ENCODE data around the gene DOCK2. TPM values are rescaled to one million over a fixed set of nuclear protein-coding genes. Genes with fewer than 3 reads are reported as not detected.

Gene DOCK2
- total RNA-seq, 1 donor from 2014 or later, result 0.17 TPM

DNA sequence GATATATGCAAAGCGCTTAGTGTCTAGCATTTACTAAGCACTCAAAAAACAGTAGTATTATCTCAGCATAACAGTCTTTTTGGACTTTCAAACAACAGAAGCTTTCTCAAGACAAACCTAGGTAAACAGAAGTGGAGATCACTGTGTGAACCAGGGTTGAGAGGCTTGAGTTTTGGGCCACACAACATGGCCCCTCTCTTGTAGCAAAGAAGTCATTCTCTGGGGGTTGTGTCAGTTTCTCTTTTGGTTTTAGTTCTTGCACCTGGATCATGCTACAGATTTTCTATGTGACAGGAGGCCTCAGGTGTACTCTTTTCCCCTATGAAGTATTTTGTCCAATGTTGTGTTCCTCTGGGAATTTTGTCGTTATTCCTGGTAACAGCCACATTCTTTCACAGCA, 313.3 kb downstream of the DOCK2 start:
- no peak for DNase-seq

DNA sequence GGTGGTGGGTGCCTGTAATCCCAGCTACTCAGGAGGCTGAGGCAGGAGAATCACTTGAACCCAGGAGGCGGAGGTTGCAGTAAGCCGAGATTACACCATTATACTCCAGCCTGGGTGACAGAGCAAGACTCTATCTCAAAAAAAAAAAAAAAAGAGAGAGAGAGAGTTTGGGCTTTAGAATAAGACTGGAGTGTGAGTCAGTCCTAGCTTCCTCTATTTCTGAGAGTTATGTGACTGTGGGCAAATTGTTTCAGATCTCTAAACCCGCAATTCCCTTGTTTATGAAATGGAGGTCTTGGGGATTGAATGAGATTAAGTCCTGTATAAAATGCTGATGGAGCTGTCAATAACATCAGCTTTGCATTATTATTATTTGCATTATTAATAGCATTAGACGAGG, 316.1 kb downstream of the DOCK2 start:
- peak; percentile 42 for DNase-seq

- no peak for DNase-seq
These were observed 317.7 kb downstream of the DOCK2 start for GRCh38 chr5:169954786-169955185.

DNA sequence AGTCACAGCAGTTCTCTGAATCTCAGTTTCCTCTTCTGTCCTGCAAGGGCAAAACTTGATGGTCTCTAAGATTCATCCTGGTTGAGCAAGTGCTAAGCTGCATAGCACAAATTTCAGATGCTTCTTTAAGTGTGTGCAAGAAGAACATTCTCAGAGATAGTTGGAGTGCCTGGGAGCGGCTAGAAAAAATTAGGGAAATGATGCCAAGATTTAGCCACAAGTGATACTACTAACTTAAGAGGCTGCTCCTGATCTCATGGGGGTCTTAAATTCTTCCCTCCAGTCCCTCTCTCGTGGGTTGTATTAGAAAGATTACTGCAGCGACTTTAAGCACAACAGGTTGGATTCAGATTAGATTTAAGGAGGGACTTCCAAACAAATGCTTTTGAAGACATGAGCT, 319.1 kb downstream of the DOCK2 start:
- no peak for DNase-seq

GRCh38 chr5:169956756-169957155, 319.7 kb downstream of the DOCK2 start:
- no peak for DNase-seq

DNA sequence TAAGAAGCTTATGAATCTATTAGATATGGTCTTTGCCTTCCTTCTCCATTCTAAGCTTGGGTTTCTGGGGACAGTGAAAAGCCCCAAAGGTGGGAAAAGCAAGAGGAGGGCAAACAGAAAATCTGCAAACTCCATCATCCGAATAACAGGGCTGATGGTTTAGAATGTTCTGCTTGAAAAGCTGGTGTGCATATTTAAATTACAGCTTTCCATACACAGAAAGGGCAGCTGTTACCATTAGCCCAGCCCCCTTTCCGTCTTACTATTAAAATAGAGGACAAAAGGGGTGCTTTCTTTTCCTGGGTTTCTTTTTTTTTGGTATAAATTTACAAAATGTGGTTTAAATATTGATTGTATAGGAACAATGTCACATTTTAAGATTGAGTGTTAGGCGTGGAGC, 321.2 kb downstream of the DOCK2 start:
- DNase-seq, result no peak

DNA sequence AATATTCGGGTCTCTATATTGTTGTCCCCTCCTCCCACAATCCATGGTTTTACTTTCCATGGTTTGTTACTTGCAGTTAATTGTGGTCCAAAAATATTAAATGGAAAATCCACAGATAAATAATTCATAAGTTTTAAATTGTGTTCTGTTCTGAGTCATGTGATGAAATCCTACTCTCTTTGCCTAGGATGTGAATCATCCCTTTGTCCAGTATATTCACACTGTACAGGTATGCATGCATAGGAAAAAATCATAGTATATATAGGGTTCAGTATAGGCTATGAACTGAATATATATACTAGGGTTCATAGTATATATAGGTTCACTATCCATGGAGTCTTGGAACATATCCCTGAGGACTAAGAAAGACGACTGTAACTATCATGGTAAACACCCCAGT, 323.6 kb downstream of the DOCK2 start:
- no peak for DNase-seq

DNA sequence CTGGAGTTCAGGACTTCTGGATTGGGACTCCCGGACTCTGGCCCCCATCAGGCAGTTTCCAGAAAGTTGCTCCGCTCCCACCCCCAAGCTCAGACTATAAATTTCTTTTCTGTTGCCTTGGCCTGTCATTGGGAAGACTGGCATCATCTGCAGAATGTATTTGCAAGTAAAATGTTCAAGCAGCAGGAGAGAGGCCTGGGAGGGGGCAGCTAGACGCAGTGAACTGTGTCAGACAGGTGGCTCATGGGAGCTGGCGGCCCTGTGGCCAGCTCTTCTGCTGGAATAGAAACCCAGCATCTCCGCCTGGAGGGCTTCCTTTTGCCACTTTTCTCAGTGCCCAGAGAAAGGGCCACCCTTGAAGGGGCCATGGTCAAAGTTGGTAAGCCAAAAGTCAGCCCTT, 327.2 kb downstream of the DOCK2 start:
- DNase-seq, result no peak

DNA sequence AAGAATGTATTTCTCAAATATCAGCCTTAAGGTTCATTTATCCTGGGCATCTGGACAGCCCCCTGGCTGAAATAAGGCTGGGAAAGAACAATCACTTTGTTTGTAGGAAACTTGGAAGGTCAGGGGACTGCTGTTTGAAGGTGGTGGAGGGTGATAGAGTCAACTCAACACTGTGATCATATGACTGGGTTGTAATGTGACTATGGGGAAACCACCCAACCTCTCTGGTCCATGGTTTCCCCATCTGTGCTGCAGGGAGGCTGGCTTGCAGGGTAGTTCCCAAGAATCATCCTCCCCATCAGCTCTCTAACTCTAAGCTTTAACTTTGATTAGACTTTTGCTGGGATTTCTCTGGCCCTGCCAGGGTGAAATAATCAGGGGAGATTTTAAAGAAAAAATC, 333.3 kb downstream of the DOCK2 start:
- DNase-seq, result peak; percentile 17

DNA sequence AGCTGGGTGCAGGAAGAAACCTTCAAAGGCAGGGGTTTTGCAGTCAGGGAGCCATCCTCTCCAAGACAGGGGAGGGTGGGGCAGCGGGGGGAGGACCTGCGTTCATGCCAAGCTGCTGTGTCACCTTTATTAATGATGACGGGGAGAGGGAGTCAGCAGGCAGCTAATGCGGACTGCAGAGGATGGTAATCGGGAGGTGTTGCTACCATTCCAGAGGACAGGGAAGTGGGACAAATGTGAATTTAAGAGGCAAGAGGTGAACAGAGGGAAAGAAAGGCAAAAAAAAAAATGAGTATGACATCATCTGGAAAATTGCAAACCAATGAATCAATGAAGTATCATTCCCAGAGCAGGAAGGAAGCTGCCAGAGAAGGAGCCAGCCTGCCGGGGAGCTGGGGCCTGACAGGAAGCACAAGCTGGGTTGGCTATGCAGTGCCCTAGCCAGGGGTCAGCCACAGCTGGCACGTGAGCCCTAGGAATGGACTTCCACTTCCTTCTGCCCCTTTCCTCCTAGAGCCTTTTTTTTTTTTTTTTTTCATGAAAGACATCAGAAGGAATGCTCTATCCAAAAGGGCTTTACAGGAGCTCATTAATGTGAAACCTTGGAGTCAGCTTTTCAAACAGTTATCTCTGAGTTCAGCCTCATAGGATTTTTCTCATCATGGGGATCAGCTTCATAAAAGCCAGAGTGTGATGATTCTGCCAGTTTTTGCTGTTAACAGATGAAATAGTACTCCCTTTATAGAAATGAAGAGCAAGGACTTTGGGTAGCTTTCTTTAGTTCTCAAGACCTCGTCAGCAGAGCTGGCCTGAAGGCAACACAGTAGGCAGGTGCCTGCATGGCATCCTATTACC, 334.1 kb downstream of the DOCK2 start:
- peak; percentile 86 for DNase-seq

- peak; percentile 29 for DNase-seq
These were observed 334.7 kb downstream of the DOCK2 start for GRCh38 chr5:169971780-169972179.

DNA sequence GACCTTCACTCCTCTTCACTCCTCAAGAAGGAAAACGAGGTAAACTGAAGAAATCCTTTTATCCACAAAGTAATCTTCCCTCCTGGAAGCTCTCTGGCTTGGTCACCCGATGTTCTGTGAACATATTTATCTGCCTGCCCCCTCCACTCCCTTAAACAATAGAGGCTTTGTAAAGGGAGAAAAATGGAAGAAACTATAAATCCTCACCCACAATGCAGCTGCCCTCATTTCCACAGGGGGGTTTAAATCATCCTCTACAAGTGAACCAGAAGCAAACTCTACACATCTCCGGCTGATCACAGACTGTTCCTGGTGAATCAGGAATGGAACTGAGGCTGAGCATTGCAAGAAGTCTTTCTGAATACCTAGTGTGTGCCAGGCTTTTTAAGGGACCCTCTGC, 336.0 kb downstream of the DOCK2 start:
- DNase-seq, result no peak

- peak; percentile 54 for DNase-seq
These were observed 337.2 kb downstream of the DOCK2 start for GRCh38 chr5:169974121-169974770.

DNA sequence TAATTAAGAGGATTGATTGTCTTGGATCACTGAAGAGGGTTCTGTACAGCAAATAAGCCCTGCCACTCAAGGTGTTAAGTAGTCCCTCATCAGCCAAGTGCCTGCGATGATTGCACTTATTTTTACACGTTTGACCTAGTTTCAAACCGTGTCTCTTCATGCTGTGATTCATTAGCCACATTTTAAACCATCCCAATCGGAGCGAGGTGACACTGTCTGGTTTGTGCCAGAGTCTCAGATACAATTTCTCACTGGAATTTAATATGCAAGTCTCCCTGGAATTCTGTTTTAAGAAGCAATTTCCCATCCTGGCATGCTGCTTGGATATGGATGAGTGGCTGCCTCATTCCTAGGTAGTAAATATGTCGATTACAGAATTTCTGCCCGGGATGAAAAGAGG, 341.6 kb downstream of the DOCK2 start:
- DNase-seq, result peak; percentile 9

DNA sequence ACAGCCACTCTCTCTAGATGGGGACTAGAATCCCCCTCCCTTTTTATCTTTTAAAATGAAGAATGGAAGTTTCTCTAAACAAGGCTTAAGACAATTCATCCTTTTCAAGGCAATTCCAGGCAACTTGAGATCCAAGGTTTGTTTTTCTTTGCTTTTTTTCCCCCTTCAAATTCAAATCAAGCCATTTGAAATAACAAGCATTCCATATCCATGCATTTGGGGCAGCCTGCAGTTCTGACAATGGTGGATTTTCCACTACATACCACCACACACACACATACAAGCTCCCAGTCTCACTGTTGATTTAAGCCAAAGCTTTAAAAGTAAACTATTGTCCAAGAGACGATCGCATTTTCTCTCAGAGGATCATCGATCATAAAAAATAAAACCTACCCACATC, 342.8 kb downstream of the DOCK2 start:
- peak; percentile 46 for DNase-seq

GRCh38 chr5:169980418-169981053, 343.5 kb downstream of the DOCK2 start, which contains the start of gene INSYN2B:
TSS of gene INSYN2B (minus strand) at chr5:169980495. CDS start at chr5:169883898, 96,597 bp downstream.
- DNase-seq, result peak; percentile 94

DNA sequence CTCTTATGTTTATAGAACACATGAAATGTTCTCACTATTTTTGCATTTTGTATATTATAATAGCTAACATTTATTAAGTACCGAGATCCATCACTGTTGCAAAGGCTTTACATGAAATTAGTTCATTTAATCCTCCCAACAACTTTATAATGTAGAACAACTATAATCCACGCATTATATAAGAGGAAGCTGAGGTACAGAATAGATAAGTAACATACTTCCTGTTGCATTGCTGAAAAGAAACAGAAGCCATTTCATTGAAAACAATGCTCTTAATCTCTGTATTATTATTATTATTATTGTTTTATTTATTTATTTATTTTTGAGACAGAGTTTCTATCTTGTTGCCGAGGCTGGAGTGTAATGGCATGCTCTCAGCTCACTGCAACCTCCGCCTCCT, 351.1 kb downstream of the DOCK2 start:
- DNase-seq, result no peak

DNA sequence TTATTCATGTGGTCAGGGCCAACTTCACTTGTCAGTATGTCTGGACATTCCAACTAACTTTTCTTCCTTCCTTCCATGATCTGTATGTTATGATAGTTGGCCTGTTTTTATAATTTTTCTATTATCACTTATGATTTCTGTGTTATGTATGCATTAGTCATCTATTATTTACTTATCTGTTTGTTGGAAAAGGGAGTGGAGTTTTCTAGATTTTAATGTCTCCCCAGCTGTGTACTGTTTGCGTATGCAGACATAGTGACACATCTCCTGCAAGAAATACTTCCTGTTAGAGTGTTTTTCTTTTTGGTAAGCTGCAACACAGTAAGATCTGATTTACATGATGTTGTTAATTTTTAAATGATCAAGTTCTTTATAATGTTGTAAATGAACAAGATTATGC, 351.9 kb downstream of the DOCK2 start:
- DNase-seq, result peak; percentile 35

GRCh38 chr5:169989365-169989764, 352.3 kb downstream of the DOCK2 start:
- no peak for DNase-seq

GRCh38 chr5:169991115-169991869, 354.2 kb downstream of the DOCK2 start:
- no peak for DNase-seq

DNA sequence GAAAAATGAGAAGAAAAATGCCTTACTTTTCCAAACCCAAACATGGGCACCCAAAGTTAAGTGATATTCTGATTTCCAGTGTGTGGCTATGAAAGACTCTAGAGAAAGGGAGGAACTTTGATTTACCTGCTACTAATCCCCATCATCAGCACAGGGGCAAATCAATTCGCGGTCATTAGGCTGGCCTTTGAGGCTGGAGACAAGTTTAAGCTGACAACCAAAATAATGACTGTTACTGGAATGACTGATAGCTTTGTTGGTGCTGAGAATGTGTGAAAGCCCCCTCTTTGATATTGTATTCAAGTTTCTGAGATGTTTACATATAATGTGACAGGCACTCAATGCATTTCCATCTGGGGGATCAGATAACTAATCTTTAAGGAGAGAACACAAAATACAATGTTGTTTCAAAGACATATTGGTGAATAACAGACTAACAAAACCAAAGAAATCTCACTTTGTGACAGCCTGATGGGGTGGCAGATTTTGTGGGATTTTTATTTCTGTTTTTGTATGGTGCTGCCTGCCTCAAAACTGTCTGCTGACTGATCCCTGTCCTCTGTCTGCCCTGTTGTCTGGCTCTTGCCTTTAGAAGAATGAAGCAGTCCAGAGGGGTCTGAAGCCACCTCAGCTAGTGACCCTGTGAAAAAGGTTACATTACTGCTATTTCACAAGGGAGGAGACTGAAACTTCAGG, 355.9 kb downstream of the DOCK2 start:
- no peak for DNase-seq

DNA sequence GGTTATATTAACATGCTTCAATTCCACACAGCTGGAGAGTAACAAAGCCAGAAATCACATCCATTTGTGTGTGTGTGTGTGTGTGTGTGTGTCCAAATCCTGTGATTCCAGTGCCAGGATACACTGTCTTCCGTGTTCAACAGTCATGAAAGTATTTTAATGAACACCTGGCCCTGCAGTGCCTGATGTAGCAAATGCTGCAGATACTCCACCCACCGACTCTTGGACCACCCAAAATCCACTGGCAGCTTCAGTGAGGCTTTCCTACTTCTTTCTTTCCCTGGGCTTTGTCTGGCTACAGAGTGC, 356.4 kb downstream of the DOCK2 start:
- no peak for DNase-seq

Measured in dermis blood vessel endothelial cell (primary cell).